Nephron (organoid): ENCODE results near the gene POC1A.
A peak's percentile ranks its signal among the peaks of the same experiment; 100 is the strongest.

ENCODE experiments used
- H3K27ac Mint-ChIP-seq, 3 experiments: 2 replicates each; pipeline ENCODE4 v1.8.0; 2020; ENCODE audit warnings: mixed read lengths in 3 of 3, mild to moderate bottlenecking in 2 of 3, moderate library complexity in 1 of 3
- H3K27me3 Mint-ChIP-seq: 2 replicates; pipeline ENCODE4 v1.8.0; 2021; ENCODE audit warnings: low read depth, mild to moderate bottlenecking, moderate library complexity, mixed read lengths
- H3K36me3 Mint-ChIP-seq: 2 replicates; pipeline ENCODE4 v1.8.0; 2020; ENCODE audit warnings: low read depth, mixed read lengths
- H3K4me1 Mint-ChIP-seq: 2 replicates; pipeline ENCODE4 v1.8.0; 2020; ENCODE audit warnings: mixed read lengths
- H3K4me3 Mint-ChIP-seq, 3 experiments: 2 replicates each; pipeline ENCODE4 v1.8.0; 2020; ENCODE audit warnings: mild to moderate bottlenecking in 3 of 3, mixed read lengths in 3 of 3, moderate library complexity in 2 of 3
- H3K9me3 Mint-ChIP-seq: 2 replicates; pipeline ENCODE4 v1.8.0; 2020; ENCODE audit warnings: mixed read lengths
- CTCF ChIP-seq, 3 experiments: fragments of 200-600 bp; sonication (generic); IDR thresholded peaks; one replicate each; pipeline ENCODE4 v1.5.0; 2021; ENCODE audit warnings: antibody characterized with exemption in 3 of 3; ENCODE audit not compliant: unreplicated experiment in 3 of 3

POC1A gene

GRCh38 chr3:52130966-52131622 is 23.1 kb downstream of the POC1A start:
- Mint-ChIP-seq H3K4me1 (peaks cover 20% of the 10 kb centered on the region), H3K9me3 (no peaks in the 10 kb centered on the region), H3K27ac (peak overlapping the region in 1 of 3 experiments; percentile 49), H3K4me3 (no peak overlapping the region), H3K36me3 (no peaks in the 10 kb centered on the region), H3K27me3 (no peaks in the 10 kb centered on the region)
- TF ChIP-seq CTCF (IDR thresholded peaks at IDR 0.05; ENCODE audit: unreplicated experiment in 3 of 3), result no peak

GRCh38 chr3:52128118-52128683 is 26.0 kb downstream of the POC1A start:
- H3K4me3 Mint-ChIP-seq, result no peak overlapping the region
- peaks cover 28% of the 10 kb centered on the region for H3K4me1 Mint-ChIP-seq
- no peak for TF ChIP-seq CTCF (IDR thresholded peaks at IDR 0.05; ENCODE audit: unreplicated experiment in 3 of 3)
- no peaks in the 10 kb centered on the region for H3K27me3 Mint-ChIP-seq
- peaks cover 3% of the 10 kb centered on the region for H3K36me3 Mint-ChIP-seq
- H3K9me3 Mint-ChIP-seq, result no peaks in the 10 kb centered on the region
- H3K27ac Mint-ChIP-seq, result peak overlapping the region in 1 of 3 experiments; percentile 76

GRCh38 chr3:52126500-52126899 is 27.7 kb downstream of the POC1A start:
- TF ChIP-seq CTCF (IDR thresholded peaks at IDR 0.05; ENCODE audit: unreplicated experiment in 3 of 3), result no peak
- Mint-ChIP-seq H3K36me3 (peaks cover 3% of the 10 kb centered on the region), H3K27me3 (no peaks in the 10 kb centered on the region), H3K4me1 (peaks cover 34% of the 10 kb centered on the region), H3K4me3 (no peak overlapping the region), H3K9me3 (no peaks in the 10 kb centered on the region), H3K27ac (peak overlapping the region in 1 of 3 experiments; percentile 4)

- H3K9me3 Mint-ChIP-seq, result no peaks in the 10 kb centered on the region
- H3K36me3 Mint-ChIP-seq, result peaks cover 3% of the 10 kb centered on the region
- no peaks in the 10 kb centered on the region for H3K27me3 Mint-ChIP-seq
- H3K4me1 Mint-ChIP-seq, result peaks cover 34% of the 10 kb centered on the region
- H3K4me3 Mint-ChIP-seq, result no peak overlapping the region
- H3K27ac Mint-ChIP-seq, result peak overlapping the region in 1 of 3 experiments; percentile 4
- no peak for TF ChIP-seq CTCF (IDR thresholded peaks at IDR 0.05; ENCODE audit: unreplicated experiment in 3 of 3)
These were observed 28.2 kb downstream of the POC1A start for GRCh38 chr3:52126036-52126435.

GRCh38 chr3:52124766-52125165 is 29.5 kb downstream of the POC1A start:
- Mint-ChIP-seq H3K36me3 (peaks cover 3% of the 10 kb centered on the region), H3K4me1 (peaks cover 37% of the 10 kb centered on the region), H3K27me3 (no peaks in the 10 kb centered on the region), H3K9me3 (no peaks in the 10 kb centered on the region), H3K27ac (peak overlapping the region in 1 of 3 experiments; percentile 25), H3K4me3 (no peak overlapping the region)
- TF ChIP-seq CTCF (IDR thresholded peaks at IDR 0.05; ENCODE audit: unreplicated experiment in 3 of 3), result no peak

- no peak overlapping the region for H3K4me3 Mint-ChIP-seq
- H3K27ac Mint-ChIP-seq, result no peak overlapping the region
- peaks cover 39% of the 10 kb centered on the region for H3K4me1 Mint-ChIP-seq
- peaks cover 3% of the 10 kb centered on the region for H3K36me3 Mint-ChIP-seq
- no peak for TF ChIP-seq CTCF (IDR thresholded peaks at IDR 0.05; ENCODE audit: unreplicated experiment in 3 of 3)
- H3K9me3 Mint-ChIP-seq, result no peaks in the 10 kb centered on the region
- H3K27me3 Mint-ChIP-seq, result peaks cover 4% of the 10 kb centered on the region
These were observed 30.1 kb downstream of the POC1A start for GRCh38 chr3:52124126-52124525.
